Measurements from ENCODE around the gene EIF3F. TPM values are rescaled to one million over a fixed set of nuclear protein-coding genes. Genes with fewer than 3 reads are reported as not detected.

Gene EIF3F
- total RNA-seq, 4 donors from 2014 or later = 335 to 691 (median 463) TPM

- no peak for TF ChIP-seq EP300 (IDR thresholded peaks at IDR 0.05)
- TF ChIP-seq CTCF (IDR thresholded peaks at IDR 0.05) = no peak
- TF ChIP-seq POLR2A (IDR thresholded peaks at IDR 0.05) = no peak
- no peak for TF ChIP-seq POLR2AphosphoS5 (IDR thresholded peaks at IDR 0.05)
- DNase-seq (ENCODE audit: low spot score in 2 of 2) = no peak
- 89% methylated on average over 1 of the region's 2 CpGs for WGBS
- Histone ChIP-seq H3K4me3 (no peak overlapping the region), H3K9me3 (no peaks in the 10 kb centered on the region), H3K27me3 (no peaks in the 10 kb centered on the region), H3K27ac (no peak overlapping the region), H3K36me3 (peaks cover 11% of the 10 kb centered on the region), H3K4me1 (no peaks in the 10 kb centered on the region)
Measured at GRCh38 chr11:8004008-8004407, 16.9 kb downstream of the EIF3F start.

DNA sequence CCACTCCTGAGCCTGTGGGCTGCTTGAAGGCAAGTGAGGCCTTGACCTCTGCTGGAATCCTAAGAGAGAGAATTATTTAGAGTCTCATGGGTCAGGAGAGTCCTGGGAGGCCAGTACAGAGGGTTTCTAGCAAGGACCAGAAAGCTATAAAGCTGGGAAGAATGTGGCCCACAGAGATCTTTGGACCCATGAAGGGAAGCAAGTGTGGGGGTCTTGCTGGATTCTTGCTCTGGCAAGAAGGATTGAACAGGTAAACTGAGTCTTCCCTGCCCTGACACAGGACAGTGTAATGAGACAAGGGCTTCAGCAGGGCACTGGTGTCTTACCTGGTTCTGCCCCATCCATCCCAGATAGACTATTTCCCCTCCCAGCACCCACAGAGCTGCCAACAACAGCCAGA lies 18.4 kb downstream of the EIF3F start:
- Histone ChIP-seq H3K9me3 (no peaks in the 10 kb centered on the region), H3K27me3 (no peaks in the 10 kb centered on the region), H3K4me3 (no peak overlapping the region), H3K4me1 (no peaks in the 10 kb centered on the region), H3K27ac (no peak overlapping the region), H3K36me3 (no peaks in the 10 kb centered on the region)
- no peak for TF ChIP-seq POLR2AphosphoS5 (IDR thresholded peaks at IDR 0.05)
- TF ChIP-seq CTCF (IDR thresholded peaks at IDR 0.05) = no peak
- DNase-seq (ENCODE audit: low spot score in 2 of 2) = no peak

DNA sequence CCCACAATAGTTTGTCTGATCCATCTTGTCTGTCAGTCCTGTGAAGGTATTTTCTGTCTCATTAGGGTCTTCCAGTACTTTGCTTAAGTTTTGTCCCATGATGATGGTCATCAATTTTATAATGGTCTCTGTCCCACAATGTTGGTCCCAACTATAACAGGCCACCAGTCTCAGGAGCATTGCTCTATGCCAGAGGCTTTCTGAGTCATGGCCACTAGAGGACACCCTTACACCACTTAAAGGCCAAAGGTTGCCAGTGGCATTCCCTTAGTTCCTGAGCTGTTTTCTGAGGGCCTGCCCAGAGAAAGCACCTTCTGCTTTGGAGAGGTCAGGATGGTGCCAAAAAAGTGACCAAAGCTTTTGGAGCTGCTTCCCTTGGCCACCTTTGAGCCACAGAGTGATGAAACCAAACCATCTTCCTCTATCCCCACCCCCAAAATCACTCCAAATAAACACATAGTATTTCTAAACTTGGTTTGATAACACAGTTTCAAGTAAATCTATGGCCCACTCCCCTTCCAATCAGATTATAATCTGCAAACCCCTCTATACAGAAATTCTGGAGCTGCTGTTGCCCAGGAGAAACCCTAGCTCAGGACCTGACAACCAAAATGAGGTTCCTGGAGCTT lies 19.3 kb downstream of the EIF3F start:
- H3K4me3 ChIP-seq = no peak overlapping the region
- no peaks in the 10 kb centered on the region for H3K4me1 ChIP-seq
- no peak overlapping the region for H3K27ac ChIP-seq
- no peaks in the 10 kb centered on the region for H3K27me3 ChIP-seq
- no peaks in the 10 kb centered on the region for H3K9me3 ChIP-seq
- no peaks in the 10 kb centered on the region for H3K36me3 ChIP-seq
- DNase-seq (ENCODE audit: low spot score in 2 of 2) = no peak
- TF ChIP-seq CTCF (IDR thresholded peaks at IDR 0.05) (peak; percentile 60 to 72), POLR2A (IDR thresholded peaks at IDR 0.05) (no peak)

- Histone ChIP-seq H3K27ac (no peak overlapping the region), H3K27me3 (no peaks in the 10 kb centered on the region), H3K36me3 (no peaks in the 10 kb centered on the region), H3K4me1 (no peaks in the 10 kb centered on the region), H3K9me3 (no peaks in the 10 kb centered on the region), H3K4me3 (no peak overlapping the region)
- TF ChIP-seq POLR2AphosphoS5 (IDR thresholded peaks at IDR 0.05) (no peak), POLR2A (IDR thresholded peaks at IDR 0.05) (no peak), EP300 (IDR thresholded peaks at IDR 0.05) (no peak), CTCF (IDR thresholded peaks at IDR 0.05) (no peak)
- WGBS = 26% methylated on average over 4 of the region's 4 CpGs
- DNase-seq (ENCODE audit: low spot score in 2 of 2) = peak in 1 of 2 donors; percentile 23
Measured at GRCh38 chr11:8008212-8008611, 21.1 kb downstream of the EIF3F start.

GRCh38 chr11:8009856-8010255 lies 22.7 kb downstream of the EIF3F start:
- Histone ChIP-seq H3K27ac (no peak overlapping the region), H3K9me3 (no peaks in the 10 kb centered on the region), H3K27me3 (no peaks in the 10 kb centered on the region), H3K4me1 (no peaks in the 10 kb centered on the region), H3K36me3 (no peaks in the 10 kb centered on the region), H3K4me3 (no peak overlapping the region)
- no peak for DNase-seq (ENCODE audit: low spot score in 2 of 2)
- 96% methylated on average over 3 of the region's 3 CpGs for WGBS
- TF ChIP-seq POLR2A (IDR thresholded peaks at IDR 0.05) (no peak), CTCF (IDR thresholded peaks at IDR 0.05) (no peak), EP300 (IDR thresholded peaks at IDR 0.05) (no peak), POLR2AphosphoS5 (IDR thresholded peaks at IDR 0.05) (no peak)

All from suprapubic skin (tissue), 4 donors.